Measurements from ENCODE around the gene SAV1. TPM values are rescaled to one million over a fixed set of nuclear protein-coding genes. Genes with fewer than 3 reads are reported as not detected.

The SAV1 gene
- polyA plus RNA-seq (2011; rRNA removed), result 20.1 and 20.3 TPM in 2 replicates
- 7.7 and 8.5 TPM in 2 replicates for polyA plus RNA-seq (2012; cell fraction: cytosol; rRNA removed)
- 3.0 and 3.8 TPM in 2 replicates for polyA plus RNA-seq (2012; cell fraction: nucleus; rRNA removed)
- 17.5 to 20.3 TPM (median 18.2 TPM) in 3 replicates for polyA plus RNA-seq (2017; fragmentation: RNase III; extraction: RNeasy Plus Mini Kit Qiagen cat#74134 plus additional on column Dnase treatment)
- polyA minus RNA-seq (2011; rRNA and poly(A)+ RNA removed), result 6.9 and 9.6 TPM in 2 replicates

GRCh38 chr14:50667996-50668825 is at the start of gene SAV1:
SAV1 (minus strand) TSS chr14:50668306; CDS start chr14:50667967, 339 bp downstream.
- ChIA-PET CTCF (interaction anchor here (0.6 to 1.4 kb wide), 2 partner anchors 38 to 105 kb away, joined by 3 to 6 read pairs; no protein-coding TSS in a partner anchor), POLR2A (interaction anchor here (0.5 to 1.4 kb wide), 37 partner anchors 8 to 897 kb away, joined by 3 to 21 read pairs (median 4); partner anchors contain the start of genes ATL1, DMAC2L, L2HGDH and NIN)
- ATAC-seq (peak; percentile 86 to 88), DNase-seq (ENCODE audit: low read depth in 1 of 2, low spot score in 1 of 2) (peak in 1 of 2 experiments; percentile 83), FAIRE-seq (no peak)
- WGBS (ENCODE audit: missing lambda C conversion rate), result 1% methylated on average over 31 of the region's 92 CpGs
- TF ChIP-seq FOSB (CRISPR knock-in tag; IDR thresholded peaks at IDR 0.05) (peak; percentile 98), SMC3 (IDR thresholded peaks at IDR 0.05) (no peak), TFCP2L1 (CRISPR knock-in tag; IDR thresholded peaks at IDR 0.05) (peak; percentile 98), TP53 (CRISPR knock-in tag; IDR thresholded peaks at IDR 0.05) (peak; percentile 79; the same call in 1 of the 2 replicates), E2F6 (IDR thresholded peaks at IDR 0.05; ENCODE audit: borderline replicate concordance, low read depth) (peak; percentile 61; the same call in 1 of the 2 replicates), ELK1 (IDR thresholded peaks at IDR 0.05; ENCODE audit: low read depth, low read length) (no peak), BCL3 (IDR thresholded peaks at IDR 0.05) (peak; percentile 90; the same call in 1 of the 3 replicates), RARB (CRISPR knock-in tag; IDR thresholded peaks at IDR 0.05) (peak; percentile 96), POLR2A (IDR thresholded peaks at IDR 0.05; ENCODE audit: low read length) (peak; percentile 92), CBX8 (IDR thresholded peaks at IDR 0.05) (no peak), CTCF (IDR thresholded peaks at IDR 0.05) (0 out of 3 replicates have a peak, but pooled peaks have one; percentile 10), JUN (IDR thresholded peaks at IDR 0.05) (peak; percentile 94 to 96; a peak in 4 of 5 replicates), MAX (IDR thresholded peaks at IDR 0.05) (peak; percentile 72), GATA3 (IDR thresholded peaks at IDR 0.05; ENCODE audit: borderline replicate concordance) (peak; percentile 41; the same call in 1 of the 2 replicates), HMGXB4 (CRISPR knock-in tag; IDR thresholded peaks at IDR 0.05; ENCODE audit: borderline replicate concordance) (peak; percentile 65; the same call in 1 of the 2 replicates), JUNB (IDR thresholded peaks at IDR 0.05) (peak; percentile 16; the same call in 1 of the 2 replicates), HOXA7 (CRISPR knock-in tag; IDR thresholded peaks at IDR 0.05) (peak; percentile 97), FOSL2 (IDR thresholded peaks at IDR 0.05) (no peak), FOSL2 (CRISPR knock-in tag; IDR thresholded peaks at IDR 0.05) (0 out of 2 replicates have a peak, but pooled peaks have one; percentile 41), MAZ (IDR thresholded peaks at IDR 0.05; ENCODE audit: borderline replicate concordance, low read depth, low read length) (no peak), PHF8 (IDR thresholded peaks at IDR 0.05; ENCODE audit: borderline replicate concordance, low read depth) (peak; percentile 81; the same call in 1 of the 2 replicates)
- no peaks in the 10 kb centered on the region for H3K9me3 ChIP-seq
- H3K27ac ChIP-seq, result peak within 1 kb of the TSS; percentile 87 to 96
- peak within 1 kb of the TSS; percentile 85 for H3K4me2 ChIP-seq
- H3K4me1 ChIP-seq, result peaks cover 16% of the 10 kb centered on the region
- H3K4me3 ChIP-seq, result peak within 1 kb of the TSS; percentile 74
